Esophagus muscularis mucosa (tissue), 4 donors: ENCODE results near the gene PRKACA.

Experiments used
- CTCF ChIP-seq, 3 experiments: fragments of 200-600 bp in 2 of 3; fragments of 450-650 bp in 1 of 3; sonication (generic) in 2 of 3; IDR thresholded peaks; one replicate each; pipeline ENCODE4 v1.5.1; 2017 to 2019; ENCODE audit warnings: antibody characterized with exemption in 3 of 3, mild to moderate bottlenecking in 2 of 3, moderate library complexity in 1 of 3
- EP300 ChIP-seq: sonication (generic); formaldehyde crosslinking; IDR thresholded peaks from one replicate; pipeline ENCODE4 v1.6.1; 2017; ENCODE audit warnings: antibody characterized with exemption
- POLR2A ChIP-seq: fragments of 450-650 bp; IDR thresholded peaks from one replicate; pipeline ENCODE4 v1.6.1; 2017; ENCODE audit warnings: antibody characterized with exemption, moderate library complexity, mild to moderate bottlenecking, low read depth
- POLR2AphosphoS5 ChIP-seq, 2 donors: sonication (generic); formaldehyde crosslinking; IDR thresholded peaks; one replicate each; pipeline ENCODE4 v1.6.1; 2017; ENCODE audit warnings: antibody characterized with exemption in 2 of 2

- TF ChIP-seq POLR2AphosphoS5 (IDR thresholded peaks at IDR 0.05) = no peak
- TF ChIP-seq POLR2A = no peak
- TF ChIP-seq CTCF (IDR thresholded peaks at IDR 0.05) = no peak
- no peak for TF ChIP-seq EP300
Measured at GRCh38 chr19:14160017-14160703, 42.6 kb upstream of the PRKACA start.
